Myocyte (in vitro differentiated cells): ENCODE results near the gene RPS24. TPM values are rescaled to one million over a fixed set of nuclear protein-coding genes. Genes with fewer than 3 reads are reported as not detected.

Experiments
- DNase-seq: peaks from one replicate; pipeline ENCODE4 v3.0.0-alpha.2; 2012; ENCODE audit warnings: low read depth
- total RNA-seq: library from RNA; depleted of rRNA; stranded (reverse); fragments of >200 nt; gene quantifications from 2 replicates; pipeline ENCODE4 v1.2.3, GENCODE V29; 2014

Gene RPS24
- total RNA-seq, 1 donor from 2014 or later = 1,980 TPM

GRCh38 chr10:78081292-78081691 lies 47.6 kb downstream of the RPS24 start:
- DNase-seq = no peak

GRCh38 chr10:78082636-78083035 lies 49.0 kb downstream of the RPS24 start:
- DNase-seq = no peak

Other genes starting within 250 kb of the RPS24 start
- 12.2 and 15.1 TPM in 2 replicates for gene DLG5, start 107.1 kb upstream of the RPS24 start, total RNA-seq
- 12.7 and 13.2 TPM in 2 replicates for gene POLR3A, start 4.3 kb upstream of the RPS24 start, total RNA-seq